Erythroblast (primary cell): Measurements from ENCODE around the gene PRUNE2.

Source experiments
- GATA1 ChIP-seq: IDR thresholded peaks from 2 replicates; pipeline ENCODE4 v1.6.1; 2011; ENCODE audit warnings: low read depth, mild to moderate bottlenecking, control low read depth, low read length, moderate library complexity
- POLR2A ChIP-seq: IDR thresholded peaks from 2 replicates; pipeline ENCODE4 v1.6.1; 2011; ENCODE audit warnings: mild to moderate bottlenecking, low read length

DNA sequence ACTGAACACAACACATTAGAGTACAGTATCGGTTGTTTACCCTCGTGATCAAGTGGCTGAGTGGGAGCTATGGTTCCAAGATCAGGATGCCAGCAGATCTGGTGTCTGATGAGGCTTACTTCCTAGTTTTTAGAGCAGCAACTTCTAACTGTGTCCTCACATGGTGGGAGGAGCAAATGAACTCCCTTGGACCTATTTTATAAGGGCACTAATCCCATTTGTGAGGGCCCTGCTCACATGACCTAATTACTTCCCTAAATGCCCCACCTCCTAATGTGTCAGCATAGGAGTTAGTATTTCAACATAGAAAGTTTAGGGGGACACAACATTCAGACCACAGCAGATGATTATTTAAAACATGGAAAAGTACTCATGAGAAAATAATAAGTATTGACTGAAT lies 335.1 kb downstream of the PRUNE2 start:
- TF ChIP-seq POLR2A: no peak
- TF ChIP-seq GATA1: no peak
